T-helper 2 cell treated with Interferon-gamma antibody and Interleukin-4, amounts not matched to agents 5 μg/mL and 100 μg/mL, for 36 hours (primary cell): ENCODE measurements around the gene HS1BP3.

Experiments used
- DNase-seq: peaks from one replicate; pipeline ENCODE4 v3.0.0; 2021; ENCODE audit warnings: low spot score
- H3K27ac Mint-ChIP-seq: one replicate; pipeline ENCODE4 v1.8.0; 2021; ENCODE audit warnings: mild to moderate bottlenecking, mixed read lengths
- H3K27me3 Mint-ChIP-seq: one replicate; pipeline ENCODE4 v1.8.0; 2021; ENCODE audit warnings: low read depth, mixed read lengths
- H3K36me3 Mint-ChIP-seq: one replicate; pipeline ENCODE4 v1.8.0; 2021; ENCODE audit warnings: low read depth, mixed read lengths
- H3K4me1 Mint-ChIP-seq: one replicate; pipeline ENCODE4 v1.8.0; 2021; ENCODE audit warnings: low read depth, mixed read lengths
- H3K4me3 Mint-ChIP-seq: one replicate; pipeline ENCODE4 v1.8.0; 2022; ENCODE audit warnings: mild to moderate bottlenecking, moderate library complexity, mixed read lengths
- H3K9me3 Mint-ChIP-seq: one replicate; pipeline ENCODE4 v1.8.0; 2021; ENCODE audit warnings: mixed read lengths

Gene HS1BP3

DNA sequence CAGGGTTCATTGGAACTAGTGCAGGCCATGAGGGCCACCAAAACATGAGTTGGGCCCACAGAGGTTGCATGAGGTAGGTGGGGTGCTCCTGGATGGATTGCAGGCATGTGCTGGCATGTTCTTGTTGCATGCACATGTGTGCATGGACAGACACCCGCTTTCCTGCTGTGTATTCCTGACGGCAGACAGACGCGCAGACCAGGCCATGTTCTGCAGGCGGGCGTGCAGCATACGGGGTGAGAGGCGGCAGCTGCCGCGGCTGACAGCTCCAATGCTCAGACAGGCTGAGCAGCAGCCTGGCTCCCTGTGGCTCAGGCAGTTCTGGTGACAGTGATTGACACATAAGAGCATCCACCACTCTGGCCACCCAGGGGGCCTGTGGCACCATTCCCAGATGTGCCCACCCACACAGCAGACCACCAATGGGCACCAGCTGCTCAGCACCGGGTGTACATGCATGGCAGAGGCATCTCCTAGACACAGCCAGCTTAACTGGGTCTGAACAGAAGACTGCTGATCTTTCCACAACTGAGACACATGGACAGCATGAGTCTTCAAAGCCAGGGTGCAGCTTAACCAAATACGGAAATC, 21.2 kb downstream of the HS1BP3 start:
- Mint-ChIP-seq H3K4me1 (no peaks in the 10 kb centered on the region), H3K9me3 (no peaks in the 10 kb centered on the region), H3K27ac (no peak overlapping the region), H3K27me3 (no peaks in the 10 kb centered on the region), H3K4me3 (no peak overlapping the region), H3K36me3 (no peaks in the 10 kb centered on the region)
- no peak for DNase-seq

DNA sequence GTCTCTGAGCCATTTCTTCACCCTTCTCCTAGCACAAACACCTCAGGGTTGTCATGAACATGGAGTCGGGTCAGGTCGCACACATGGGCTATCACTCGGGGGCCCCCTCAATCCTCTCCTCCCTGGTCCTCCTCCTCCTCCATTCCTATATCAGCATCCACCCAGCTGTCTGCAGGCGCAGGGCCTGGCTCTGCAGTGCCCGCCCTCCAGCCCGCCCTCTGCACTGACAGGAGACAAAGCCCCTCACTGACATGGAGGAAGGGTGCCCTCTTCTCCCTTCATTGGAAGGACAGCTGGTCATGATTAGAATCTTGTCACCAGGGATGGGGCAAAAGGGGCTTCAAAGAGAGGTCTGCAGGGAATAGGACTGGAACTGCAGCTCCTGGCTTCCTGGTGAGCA, 21.7 kb downstream of the HS1BP3 start:
- no peaks in the 10 kb centered on the region for H3K36me3 Mint-ChIP-seq

DNA sequence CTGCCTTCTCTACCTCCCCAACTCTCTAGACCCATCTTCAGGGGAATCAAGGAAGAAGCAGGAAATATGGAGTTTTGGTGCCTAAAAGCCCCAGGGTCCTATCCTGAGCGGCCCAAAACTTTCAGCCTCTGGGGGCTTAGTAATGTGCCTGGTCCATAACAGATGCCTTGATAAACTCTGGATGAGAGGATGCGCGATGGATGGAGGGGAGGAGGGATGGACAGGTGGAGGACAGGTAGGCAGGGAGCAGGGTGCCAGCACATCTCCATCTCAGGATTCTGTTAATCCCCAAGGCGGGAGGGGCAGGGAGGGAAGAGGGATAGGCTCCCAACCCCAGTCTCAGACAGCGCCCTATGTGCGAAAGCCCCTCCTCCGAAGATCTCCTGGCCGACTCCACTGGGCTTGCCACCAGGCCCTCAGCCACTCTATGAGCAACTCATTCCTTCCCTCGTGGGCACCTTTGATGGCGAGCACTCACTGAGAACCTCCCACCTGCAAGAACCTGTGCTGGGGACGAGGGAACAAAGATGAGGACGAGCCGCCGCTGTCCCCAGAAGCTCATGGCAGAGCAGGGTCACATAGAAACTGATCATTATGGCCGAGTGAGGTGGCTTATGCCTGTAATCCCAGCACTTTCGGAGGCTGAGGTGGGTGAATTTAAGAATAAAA, 23.1 kb downstream of the HS1BP3 start:
- Mint-ChIP-seq H3K4me3 (no peak overlapping the region), H3K27me3 (no peaks in the 10 kb centered on the region), H3K27ac (no peak overlapping the region), H3K36me3 (peaks cover 3% of the 10 kb centered on the region), H3K4me1 (no peaks in the 10 kb centered on the region), H3K9me3 (no peaks in the 10 kb centered on the region)
- DNase-seq, result no peak

More for the DNA sequence above, 21.7 kb downstream of the HS1BP3 start:
- H3K9me3 Mint-ChIP-seq, result no peaks in the 10 kb centered on the region
- no peak overlapping the region for H3K27ac Mint-ChIP-seq
- no peaks in the 10 kb centered on the region for H3K27me3 Mint-ChIP-seq
- no peak for DNase-seq
- H3K4me3 Mint-ChIP-seq, result no peak overlapping the region
- H3K4me1 Mint-ChIP-seq, result no peaks in the 10 kb centered on the region

DNA sequence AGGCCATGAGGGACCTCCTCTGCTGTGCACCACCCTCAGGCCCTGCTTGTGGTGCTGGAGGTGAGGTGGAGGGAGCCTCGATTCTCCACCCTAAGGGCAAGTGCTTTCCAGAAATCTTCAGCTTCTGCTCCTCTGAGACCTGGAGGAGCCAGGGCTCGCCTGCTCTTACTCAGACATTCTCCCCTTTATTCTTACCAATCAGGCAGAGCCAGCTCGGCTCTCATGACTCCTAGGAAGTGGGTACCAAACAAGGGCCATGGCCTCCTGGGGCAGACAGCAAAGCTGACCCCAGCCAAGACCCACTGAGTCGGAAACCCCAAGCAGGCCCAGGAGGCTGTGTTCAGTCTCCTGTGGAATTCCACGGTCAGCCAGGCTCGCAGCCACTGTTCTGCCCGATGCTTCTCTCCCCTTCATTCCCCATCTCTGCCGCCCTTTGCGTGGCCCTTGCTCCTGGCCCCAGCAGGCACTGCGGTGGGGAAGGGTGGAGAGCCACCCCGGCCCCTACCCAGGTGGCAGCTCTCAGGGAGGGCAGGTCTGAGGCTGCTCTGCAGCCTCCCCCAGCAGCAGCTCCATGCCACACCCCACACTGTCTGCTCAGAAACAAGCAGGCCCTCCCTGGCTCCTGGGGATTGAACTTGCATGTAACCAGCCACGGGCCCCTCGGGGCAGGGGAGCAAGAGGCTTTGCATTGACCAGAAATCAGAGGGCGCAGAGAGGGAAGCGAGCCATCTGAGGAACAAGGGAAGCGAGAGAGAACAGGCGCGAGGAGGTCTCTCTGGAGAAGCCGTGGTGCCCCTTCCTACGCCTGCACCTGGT, 24.0 kb downstream of the HS1BP3 start:
- no peaks in the 10 kb centered on the region for H3K4me1 Mint-ChIP-seq
- no peaks in the 10 kb centered on the region for H3K9me3 Mint-ChIP-seq
- DNase-seq, result no peak
- H3K27ac Mint-ChIP-seq, result no peak overlapping the region
- peaks cover 3% of the 10 kb centered on the region for H3K36me3 Mint-ChIP-seq
- no peaks in the 10 kb centered on the region for H3K27me3 Mint-ChIP-seq
- H3K4me3 Mint-ChIP-seq, result no peak overlapping the region

DNA sequence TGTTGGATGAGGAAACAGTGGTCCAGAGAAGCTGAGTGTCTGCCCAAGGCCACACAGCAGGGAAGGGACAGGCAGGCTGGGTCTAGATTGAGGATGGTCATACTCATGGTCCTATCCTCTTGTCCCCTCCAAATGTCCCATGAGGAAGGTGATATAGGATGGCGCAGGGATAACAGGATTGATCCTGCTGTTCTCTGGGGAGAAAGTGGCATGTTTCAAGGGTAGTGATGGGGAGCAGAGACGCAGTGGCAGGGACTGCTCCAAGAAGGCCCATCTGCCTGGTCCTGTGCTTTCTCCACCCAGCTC, 24.6 kb downstream of the HS1BP3 start:
- Mint-ChIP-seq H3K27ac (no peak overlapping the region), H3K9me3 (no peaks in the 10 kb centered on the region), H3K4me3 (no peak overlapping the region), H3K4me1 (no peaks in the 10 kb centered on the region), H3K27me3 (no peaks in the 10 kb centered on the region), H3K36me3 (peaks cover 3% of the 10 kb centered on the region)
- DNase-seq, result no peak

DNA sequence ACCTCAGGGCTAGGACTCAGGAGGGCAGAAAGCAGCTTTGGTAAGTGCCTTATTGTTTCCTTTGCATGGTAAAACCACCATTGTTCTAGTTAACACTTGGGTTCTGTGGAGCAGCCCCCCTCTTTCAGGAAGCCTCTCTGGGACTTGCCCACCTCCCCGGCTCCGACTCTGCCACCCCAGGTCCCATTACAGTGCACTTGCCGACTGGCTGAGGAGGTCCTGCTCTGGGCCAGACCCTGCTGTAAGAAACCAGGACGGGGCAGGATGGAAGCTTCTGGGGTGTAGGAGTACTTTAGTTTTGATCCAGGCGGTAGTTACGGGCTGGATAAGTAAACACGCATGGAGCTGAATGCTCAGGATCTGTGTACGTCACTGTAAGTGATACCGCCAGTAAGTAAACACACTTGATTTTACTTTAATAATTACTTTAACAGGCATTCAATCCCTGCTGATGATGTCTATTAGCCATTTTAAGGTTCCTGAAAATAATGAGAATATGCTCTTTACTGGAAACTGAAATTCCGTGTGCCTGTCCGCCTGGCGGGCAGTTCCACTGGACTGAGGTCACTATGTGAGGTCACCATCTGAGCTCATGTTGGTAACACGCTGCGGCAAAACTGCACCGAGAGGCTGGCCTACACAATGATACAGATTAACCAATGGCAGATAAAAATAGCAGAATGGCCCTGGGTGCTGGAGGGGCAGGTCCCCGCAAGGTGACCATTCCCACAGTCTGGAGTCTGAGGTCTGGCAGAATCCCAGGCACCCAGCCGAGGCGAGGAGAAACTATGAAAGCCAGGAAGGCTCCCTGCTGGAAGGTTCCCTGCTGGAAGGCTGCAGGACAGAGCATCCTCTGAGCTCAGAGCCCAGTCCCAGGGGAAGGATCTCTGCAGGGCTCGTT, 25.2 kb downstream of the HS1BP3 start:
- Mint-ChIP-seq H3K4me1 (no peaks in the 10 kb centered on the region), H3K9me3 (no peaks in the 10 kb centered on the region), H3K4me3 (no peak overlapping the region), H3K27me3 (no peaks in the 10 kb centered on the region), H3K27ac (no peak overlapping the region), H3K36me3 (peaks cover 3% of the 10 kb centered on the region)
- no peak for DNase-seq

DNA sequence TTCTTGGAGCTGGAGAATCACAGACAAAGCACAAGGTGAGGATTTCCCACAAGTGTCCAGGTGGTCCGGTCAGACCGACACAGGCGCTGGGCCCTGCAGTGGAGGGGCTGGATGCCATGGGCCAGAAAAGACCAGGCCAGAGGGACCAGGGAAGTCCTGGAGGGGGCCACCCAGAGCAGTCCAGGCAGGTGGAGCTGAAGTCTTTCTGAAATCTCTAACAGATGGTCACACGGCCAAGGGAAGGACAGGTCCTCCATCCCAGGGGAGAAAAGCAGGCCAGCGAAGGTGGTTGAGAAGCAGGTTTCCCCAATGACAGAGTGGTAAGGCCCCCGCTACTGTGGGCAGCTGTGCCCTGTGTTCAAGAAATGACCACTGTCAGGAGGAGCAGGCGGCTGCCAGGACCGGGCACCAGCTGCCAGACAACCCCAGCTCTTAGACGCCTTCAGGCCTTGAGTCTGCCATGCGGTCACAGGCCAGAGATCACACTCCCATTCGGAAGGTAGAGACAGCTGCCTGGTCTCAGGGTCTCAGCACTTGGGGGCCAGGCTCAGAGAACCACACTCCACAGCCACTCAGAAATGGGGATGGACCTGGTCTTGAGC, 25.9 kb downstream of the HS1BP3 start:
- Mint-ChIP-seq H3K27me3 (no peaks in the 10 kb centered on the region), H3K27ac (no peak overlapping the region), H3K9me3 (no peaks in the 10 kb centered on the region), H3K4me3 (no peak overlapping the region), H3K4me1 (no peaks in the 10 kb centered on the region), H3K36me3 (peaks cover 3% of the 10 kb centered on the region)
- no peak for DNase-seq

DNA sequence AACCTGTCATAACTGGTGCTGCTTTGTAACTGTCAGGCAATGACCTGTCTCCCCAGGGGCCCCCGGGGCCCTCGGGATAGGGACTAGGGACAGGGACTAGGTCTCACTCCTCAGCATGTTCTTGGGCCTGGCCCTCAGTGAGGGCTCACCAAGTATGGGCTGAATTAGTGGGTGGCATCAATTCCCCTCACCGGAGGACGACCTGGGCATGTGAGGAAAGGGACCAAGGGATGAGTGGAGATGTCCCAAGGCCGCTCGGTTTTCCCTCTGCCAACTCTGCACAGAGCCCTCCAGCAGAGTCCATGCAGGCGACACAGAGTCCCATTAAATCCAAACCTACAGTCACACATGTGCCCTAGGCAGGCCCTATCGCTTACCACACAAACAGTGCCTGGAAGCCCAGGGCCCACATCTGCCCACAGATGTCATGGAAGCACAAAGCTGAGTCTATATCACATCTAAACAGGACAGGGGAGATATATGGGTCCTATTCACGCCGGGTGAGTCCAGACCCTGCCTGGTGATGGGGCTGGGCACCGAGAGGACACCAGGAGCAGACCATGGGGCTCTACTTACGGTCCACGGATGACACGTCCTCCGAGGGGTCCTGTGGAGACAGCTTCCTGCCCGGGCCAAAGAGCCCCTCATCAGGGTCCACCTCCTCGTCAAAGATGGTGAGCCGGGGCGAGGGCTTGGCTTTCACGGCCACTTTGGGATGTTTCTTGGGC, 26.6 kb downstream of the HS1BP3 start:
- no peaks in the 10 kb centered on the region for H3K4me1 Mint-ChIP-seq
- H3K27ac Mint-ChIP-seq, result no peak overlapping the region
- H3K4me3 Mint-ChIP-seq, result no peak overlapping the region
- H3K36me3 Mint-ChIP-seq, result peaks cover 3% of the 10 kb centered on the region
- H3K9me3 Mint-ChIP-seq, result no peaks in the 10 kb centered on the region
- DNase-seq, result no peak
- H3K27me3 Mint-ChIP-seq, result no peaks in the 10 kb centered on the region

DNA sequence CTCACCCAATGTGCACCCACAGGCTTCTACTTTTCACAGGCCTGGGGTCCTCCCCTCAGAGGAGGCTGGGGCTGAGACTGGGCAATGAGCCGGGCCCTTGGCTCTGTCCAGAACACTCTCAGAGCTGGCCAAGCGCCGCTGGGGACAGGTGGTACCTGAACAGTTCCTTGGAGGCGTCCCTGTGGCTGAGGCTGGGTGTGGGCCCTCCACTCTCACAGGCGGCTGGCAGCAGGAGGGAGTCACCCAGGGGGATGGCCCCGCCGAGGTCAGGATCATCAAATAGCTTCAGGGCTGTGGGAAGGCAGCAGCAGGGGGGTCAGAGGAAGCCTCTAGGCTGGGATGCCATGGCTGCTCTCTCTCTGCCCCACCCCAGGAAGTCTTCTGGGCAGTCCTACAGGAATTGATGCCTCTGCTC, 27.1 kb downstream of the HS1BP3 start:
- Mint-ChIP-seq H3K27me3 (no peaks in the 10 kb centered on the region), H3K4me3 (no peak overlapping the region), H3K27ac (no peak overlapping the region), H3K36me3 (peaks cover 3% of the 10 kb centered on the region), H3K9me3 (no peaks in the 10 kb centered on the region), H3K4me1 (no peaks in the 10 kb centered on the region)
- no peak for DNase-seq

DNA sequence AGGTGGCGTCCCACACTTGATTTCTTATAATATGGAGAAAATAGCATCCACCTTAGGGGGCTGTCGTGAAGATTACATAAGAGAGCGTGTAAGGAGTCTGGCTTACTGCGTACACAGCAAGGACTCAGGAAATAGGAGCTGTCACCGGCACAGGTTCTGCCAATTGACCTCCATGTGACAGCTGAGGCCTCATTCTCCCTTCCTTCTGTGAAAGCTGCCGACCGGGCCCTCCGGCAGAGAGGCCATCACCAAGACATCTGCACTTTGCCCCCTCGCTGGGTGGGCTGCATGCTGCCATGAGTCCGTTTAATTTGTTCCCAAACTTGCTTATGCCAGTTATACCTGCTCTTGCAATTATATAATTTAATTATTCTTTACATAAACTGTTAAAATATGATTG, 27.7 kb downstream of the HS1BP3 start:
- Mint-ChIP-seq H3K9me3 (no peaks in the 10 kb centered on the region), H3K27ac (no peak overlapping the region), H3K4me1 (no peaks in the 10 kb centered on the region), H3K27me3 (no peaks in the 10 kb centered on the region), H3K4me3 (no peak overlapping the region), H3K36me3 (peaks cover 3% of the 10 kb centered on the region)
- DNase-seq, result no peak

DNA sequence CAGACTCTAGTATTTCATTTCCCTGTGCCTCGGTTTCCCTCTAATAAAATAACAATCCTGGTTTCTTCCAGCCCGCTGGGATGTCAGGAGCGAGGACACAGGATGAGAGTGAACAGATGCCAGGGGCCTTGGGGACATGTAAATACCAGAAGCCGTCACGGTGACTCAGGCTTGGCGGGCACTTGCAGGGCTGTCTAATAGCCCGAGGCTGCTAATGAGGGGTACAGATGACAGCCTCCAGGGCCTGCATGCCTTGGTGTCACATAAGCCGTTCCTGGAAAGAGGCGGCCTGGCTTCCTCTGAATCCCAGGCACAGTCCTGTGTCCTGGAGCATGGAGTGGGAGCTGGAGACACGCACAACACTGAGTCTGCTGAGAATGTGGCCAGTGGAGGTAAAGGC, 28.2 kb downstream of the HS1BP3 start:
- Mint-ChIP-seq H3K36me3 (peaks cover 3% of the 10 kb centered on the region), H3K27me3 (no peaks in the 10 kb centered on the region), H3K9me3 (no peaks in the 10 kb centered on the region), H3K4me3 (no peak overlapping the region), H3K27ac (no peak overlapping the region), H3K4me1 (no peaks in the 10 kb centered on the region)
- no peak for DNase-seq

DNA sequence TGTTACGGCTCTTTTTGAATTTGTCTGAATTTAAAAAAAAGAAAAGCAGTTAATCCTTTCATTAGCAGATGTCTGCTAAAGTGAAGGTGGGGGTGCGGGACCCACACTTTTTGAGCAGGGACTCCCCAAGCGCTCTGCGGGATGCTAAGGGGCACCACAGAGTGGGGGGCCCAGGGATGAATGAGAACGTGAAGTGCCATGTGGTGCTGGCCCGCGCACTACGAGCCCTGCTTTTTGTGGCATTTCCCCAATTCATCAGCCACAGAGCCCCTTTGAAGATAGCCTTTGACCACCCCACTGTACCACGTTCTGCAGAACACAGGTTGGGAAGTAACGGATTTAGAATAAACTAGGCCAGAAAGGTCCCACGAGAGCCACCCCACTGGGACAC, 28.6 kb downstream of the HS1BP3 start:
- Mint-ChIP-seq H3K4me1 (no peaks in the 10 kb centered on the region), H3K27me3 (no peaks in the 10 kb centered on the region), H3K36me3 (peaks cover 3% of the 10 kb centered on the region), H3K9me3 (no peaks in the 10 kb centered on the region), H3K4me3 (no peak overlapping the region), H3K27ac (no peak overlapping the region)
- no peak for DNase-seq
